Testis (tissue), 5 donors: Measurements from ENCODE around the gene CFAP52. TPM values are rescaled to one million over a fixed set of nuclear protein-coding genes. Genes with fewer than 3 reads are reported as not detected.

Source experiments
- DNase-seq: peaks from one replicate; pipeline ENCODE4 v3.0.0-alpha.2; 2019
- H3K27ac ChIP-seq, 2 donors: fragments of 200-600 bp; sonication (generic); one replicate each; pipeline ENCODE4 v1.5.1; 2019
- H3K27me3 ChIP-seq: fragments of 200-600 bp; sonication (generic); one replicate; pipeline ENCODE4 v1.5.1; 2019
- H3K36me3 ChIP-seq: fragments of 200-600 bp; sonication (generic); one replicate; pipeline ENCODE4 v1.5.1; 2017; ENCODE audit warnings: low read depth; ENCODE audit errors: missing control alignments
- H3K4me1 ChIP-seq: fragments of 200-600 bp; sonication (generic); one replicate; pipeline ENCODE4 v1.5.1; 2019
- H3K4me3 ChIP-seq, 2 donors: fragments of 200-600 bp; sonication (generic); one replicate each; pipeline ENCODE4 v1.5.1; 2017 to 2019
- H3K9me3 ChIP-seq: fragments of 200-600 bp; sonication (generic); one replicate; pipeline ENCODE4 v1.5.1; 2017
- CTCF ChIP-seq, 3 experiments: fragments of 450-650 bp in 2 of 3; fragments of 200-600 bp in 1 of 3; sonication (generic) in 1 of 3; IDR thresholded peaks; one replicate each; pipeline ENCODE4 v1.5.1; 2016 to 2019; ENCODE audit warnings: antibody characterized with exemption in 3 of 3, mild to moderate bottlenecking in 2 of 3, moderate library complexity in 1 of 3
- POLR2A ChIP-seq: fragments of 450-650 bp; IDR thresholded peaks from one replicate; pipeline ENCODE4 v1.6.1; 2017; ENCODE audit warnings: antibody characterized with exemption, mild to moderate bottlenecking, moderate library complexity
- WGBS, 2 donors: methylation state at CpG; one replicate each; pipeline ENCODE4 v1.1.5; 2018; 5-methylcytosine and 5-hydroxymethylcytosine counted together
- intact Hi-C: fragments of 100-400 bp; cut with DNase I; formaldehyde crosslinking; loops from one replicate; pipeline ENCODE4 v1.15.1; 2023; ENCODE audit warnings: low total_unique reads
- long read RNA-seq, 2 donors: transcript quantifications; one replicate each; lab custom pipeline, GENCODE V29; 2026
- polyA plus RNA-seq: library from polyadenylated mRNA; stranded (reverse); fragments of 350-450 nt; fragmentation: Illumina TruSeq; extraction: RNeasy Lipid Tissue Mini Kit (QIAGEN cat#74804); gene quantifications from one replicate; pipeline ENCODE4 v1.2.3, GENCODE V29; 2014; ENCODE audit warnings: low read depth, low replicate concordance; ENCODE audit not compliant: insufficient read depth
- total RNA-seq, 2 donors: library from RNA; depleted of rRNA; stranded (reverse); fragments of >200 nt; gene quantifications; one replicate each; pipeline ENCODE4 v1.2.3, GENCODE V29; 2016

Gene CFAP52, protein sequence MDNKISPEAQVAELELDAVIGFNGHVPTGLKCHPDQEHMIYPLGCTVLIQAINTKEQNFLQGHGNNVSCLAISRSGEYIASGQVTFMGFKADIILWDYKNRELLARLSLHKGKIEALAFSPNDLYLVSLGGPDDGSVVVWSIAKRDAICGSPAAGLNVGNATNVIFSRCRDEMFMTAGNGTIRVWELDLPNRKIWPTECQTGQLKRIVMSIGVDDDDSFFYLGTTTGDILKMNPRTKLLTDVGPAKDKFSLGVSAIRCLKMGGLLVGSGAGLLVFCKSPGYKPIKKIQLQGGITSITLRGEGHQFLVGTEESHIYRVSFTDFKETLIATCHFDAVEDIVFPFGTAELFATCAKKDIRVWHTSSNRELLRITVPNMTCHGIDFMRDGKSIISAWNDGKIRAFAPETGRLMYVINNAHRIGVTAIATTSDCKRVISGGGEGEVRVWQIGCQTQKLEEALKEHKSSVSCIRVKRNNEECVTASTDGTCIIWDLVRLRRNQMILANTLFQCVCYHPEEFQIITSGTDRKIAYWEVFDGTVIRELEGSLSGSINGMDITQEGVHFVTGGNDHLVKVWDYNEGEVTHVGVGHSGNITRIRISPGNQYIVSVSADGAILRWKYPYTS
- total RNA-seq (10 to 100 TPM in 1 of 2 donors, 1 to 10 TPM in 1; 8.9 to 19.5 TPM), polyA plus RNA-seq (47.7 TPM)
- long read RNA-seq, donor 1: 0 reads
- long read RNA-seq, donor 2: 0 reads

DNA sequence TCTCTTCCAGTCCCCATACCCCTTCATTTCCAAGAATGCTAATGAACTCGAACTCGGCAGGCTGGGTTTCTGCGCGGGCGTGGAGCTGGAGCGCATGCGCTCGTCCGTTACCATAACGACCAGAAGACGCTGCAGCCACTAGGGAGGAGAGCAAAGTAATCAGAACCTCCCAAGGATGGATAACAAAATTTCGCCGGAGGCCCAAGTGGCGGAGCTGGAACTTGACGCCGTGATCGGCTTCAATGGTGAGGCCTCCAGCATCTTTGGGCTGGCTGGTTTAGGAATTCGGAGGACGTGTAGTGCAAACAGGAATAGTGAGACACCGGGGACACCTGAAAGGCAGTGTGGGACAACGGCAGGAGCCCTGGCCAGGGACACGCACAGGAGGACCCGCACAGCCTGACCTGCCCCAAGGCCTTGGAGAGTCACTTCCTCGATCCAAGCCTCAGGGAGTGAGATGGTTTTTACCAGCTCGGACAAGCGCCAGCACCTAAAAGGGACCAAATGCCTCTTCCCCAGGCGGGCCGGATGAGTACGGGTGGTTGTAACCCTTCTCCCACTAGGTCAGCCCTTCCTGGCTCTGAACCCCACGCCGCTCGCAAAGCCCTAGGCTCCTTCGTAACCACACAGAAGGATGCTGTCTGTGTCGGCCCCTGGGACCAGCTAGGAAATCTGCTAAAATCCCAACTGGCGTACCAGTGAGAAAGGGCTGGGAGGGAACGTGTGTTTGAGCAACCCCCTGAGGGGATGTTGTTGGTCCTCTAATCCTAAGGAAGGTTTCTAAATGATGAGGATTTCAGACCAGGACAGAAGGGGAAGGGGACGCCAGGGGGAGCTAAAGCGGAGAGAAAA, at the start of gene CFAP52:
Gene CFAP52 (plus strand): TSS at position 122 of the 852 bp plus-strand sequence. CDS start 54 bp downstream, at position 176.
- Histone ChIP-seq H3K27me3 (no peaks in the 10 kb centered on the region), H3K36me3 (no peaks in the 10 kb centered on the region), H3K27ac (peak within 1 kb of the TSS; percentile 62 to 63), H3K9me3 (no peaks in the 10 kb centered on the region), H3K4me3 (peak within 1 kb of the TSS; percentile 72 to 90), H3K4me1 (peaks cover 13% of the 10 kb centered on the region)
- WGBS, 2 donors: 0 to 2% methylated on average over 38 of the region's 38 CpGs
- TF ChIP-seq POLR2A: no peak
- TF ChIP-seq CTCF (IDR thresholded peaks at IDR 0.05): peak; percentile 51 to 72 (median 61)
- intact Hi-C loops: no loop called here
- peak; percentile 86 for DNase-seq

- no peak overlapping the region for H3K4me3 ChIP-seq
- no peak for TF ChIP-seq CTCF (IDR thresholded peaks at IDR 0.05)
- no peak for TF ChIP-seq POLR2A
- WGBS, 2 donors: 70 to 82% methylated on average over 3 of the region's 3 CpGs
- no peaks in the 10 kb centered on the region for H3K27me3 ChIP-seq
- no peaks in the 10 kb centered on the region for H3K36me3 ChIP-seq
- no peaks in the 10 kb centered on the region for H3K9me3 ChIP-seq
- intact Hi-C loops: loop anchor here (10.0 kb wide), 1 partner anchor 533 kb away; no protein-coding TSS in a partner anchor
- H3K4me1 ChIP-seq: no peaks in the 10 kb centered on the region
- no peak overlapping the region for H3K27ac ChIP-seq
- DNase-seq: no peak
Measured at GRCh38 chr17:9527788-9528187, 48.7 kb upstream of the CFAP52 start.

- H3K27ac ChIP-seq: no peak overlapping the region
- DNase-seq: no peak
- no peaks in the 10 kb centered on the region for H3K36me3 ChIP-seq
- no peak for TF ChIP-seq POLR2A
- TF ChIP-seq CTCF (IDR thresholded peaks at IDR 0.05): no peak
- no peaks in the 10 kb centered on the region for H3K4me1 ChIP-seq
- no peak overlapping the region for H3K4me3 ChIP-seq
- WGBS, 2 donors: 62 to 68% methylated on average over 5 of the region's 5 CpGs
- H3K27me3 ChIP-seq: no peaks in the 10 kb centered on the region
- no peaks in the 10 kb centered on the region for H3K9me3 ChIP-seq
- intact Hi-C loops: loop anchor here (10.0 kb wide), 1 partner anchor 534 kb away; no protein-coding TSS in a partner anchor
Measured at GRCh38 chr17:9529033-9529700, 47.3 kb upstream of the CFAP52 start.

DNA sequence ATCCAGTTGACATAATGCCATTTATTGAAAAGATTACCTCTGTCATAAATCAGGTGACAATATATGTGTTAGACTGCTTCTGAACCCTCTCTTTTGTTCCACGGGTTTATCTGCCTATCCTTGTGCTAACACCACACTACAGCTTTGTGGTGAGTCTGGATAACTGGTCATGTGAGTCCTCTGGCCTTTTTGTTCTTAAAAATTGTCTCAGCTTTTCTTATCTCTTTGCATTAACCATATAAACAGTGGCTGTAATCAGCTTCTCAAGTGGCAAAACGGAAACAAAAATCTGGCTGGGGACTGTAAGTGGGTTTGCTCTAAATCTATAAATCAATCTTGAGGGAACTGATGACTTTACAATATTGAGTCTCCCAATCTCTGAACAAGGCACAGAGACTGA, 45.4 kb upstream of the CFAP52 start:
- H3K27ac ChIP-seq: no peak overlapping the region
- H3K27me3 ChIP-seq: no peaks in the 10 kb centered on the region
- H3K36me3 ChIP-seq: no peaks in the 10 kb centered on the region
- H3K9me3 ChIP-seq: no peaks in the 10 kb centered on the region
- WGBS, 2 donors: 66 to 68% methylated on average over 2 of the region's 2 CpGs
- intact Hi-C loops: no loop called here
- DNase-seq: no peak
- H3K4me1 ChIP-seq: no peaks in the 10 kb centered on the region
- no peak overlapping the region for H3K4me3 ChIP-seq
- TF ChIP-seq POLR2A: no peak
- TF ChIP-seq CTCF (IDR thresholded peaks at IDR 0.05): no peak
